ENCODE measurements around the gene APH1B.
"Not testable (repeated sequence)": the region's sequence is repeated elsewhere in the genome, so short reads cannot be mapped to it uniquely, and the experiment has no call there.

APH1B gene

DNA sequence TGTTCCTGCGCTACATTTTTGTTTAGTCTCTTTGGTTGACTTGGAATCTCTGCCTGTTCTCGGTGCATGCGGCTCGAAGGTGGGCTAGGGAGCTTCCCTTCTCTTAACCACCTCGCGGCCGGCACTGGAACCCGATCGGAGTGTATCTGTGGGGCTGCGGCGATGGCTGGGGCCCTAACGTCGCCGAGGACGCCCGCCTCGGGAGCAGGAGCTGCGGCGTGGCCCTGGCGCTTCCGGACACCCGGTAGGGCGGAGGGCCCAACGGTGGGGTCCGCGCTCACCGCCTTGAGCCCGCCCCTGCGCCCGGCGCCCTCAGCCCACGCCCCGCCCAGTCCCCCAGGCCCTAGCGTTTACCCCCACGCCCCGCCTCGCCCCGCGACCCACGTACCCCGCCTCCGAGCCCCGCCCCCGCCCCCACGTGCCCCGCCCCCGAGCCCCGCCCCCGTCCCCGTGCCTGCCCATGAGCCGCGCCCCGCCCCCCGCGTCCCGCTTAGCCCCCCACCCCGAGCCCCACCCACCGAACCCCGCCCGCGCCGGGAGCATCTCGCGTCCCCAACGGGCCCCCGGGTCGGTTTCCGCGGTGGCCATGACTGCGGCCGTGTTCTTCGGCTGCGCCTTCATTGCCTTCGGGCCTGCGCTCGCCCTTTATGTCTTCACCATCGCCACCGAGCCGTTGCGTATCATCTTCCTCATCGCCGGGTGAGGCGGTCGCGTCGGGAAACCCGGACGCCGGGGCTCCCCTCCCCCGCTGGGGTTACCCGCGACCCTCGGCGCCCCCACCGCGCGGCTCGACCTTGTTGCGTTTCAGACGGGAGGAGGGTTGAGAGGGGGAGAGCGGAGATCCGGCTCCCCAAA, at the start of gene APH1B:
TSS of gene APH1B (plus strand) at position 568 of the 855 bp plus-strand sequence. CDS start at position 587, 19 bp downstream.
- peaks cover 6% of the 10 kb centered on the region for H3K36me3 Mint-ChIP-seq (ENCODE audit: insufficient read depth)
- H3K4me3 Mint-ChIP-seq = peak within 1 kb of the TSS; percentile 82
- peak within 1 kb of the TSS; percentile 76 for H3K27ac Mint-ChIP-seq (ENCODE audit: low read depth)
- DNase-seq (ENCODE audit: low spot score in 2 of 2) (peak; percentile 42 to 49), ATAC-seq (replicated peaks; ENCODE audit: extremely low read depth, poor library complexity, severe bottlenecking) (peak; percentile 80)
- H3K4me1 Mint-ChIP-seq = peaks cover 20% of the 10 kb centered on the region
- no peaks in the 10 kb centered on the region for H3K9me3 Mint-ChIP-seq
- no peaks in the 10 kb centered on the region for H3K27me3 Mint-ChIP-seq

DNA sequence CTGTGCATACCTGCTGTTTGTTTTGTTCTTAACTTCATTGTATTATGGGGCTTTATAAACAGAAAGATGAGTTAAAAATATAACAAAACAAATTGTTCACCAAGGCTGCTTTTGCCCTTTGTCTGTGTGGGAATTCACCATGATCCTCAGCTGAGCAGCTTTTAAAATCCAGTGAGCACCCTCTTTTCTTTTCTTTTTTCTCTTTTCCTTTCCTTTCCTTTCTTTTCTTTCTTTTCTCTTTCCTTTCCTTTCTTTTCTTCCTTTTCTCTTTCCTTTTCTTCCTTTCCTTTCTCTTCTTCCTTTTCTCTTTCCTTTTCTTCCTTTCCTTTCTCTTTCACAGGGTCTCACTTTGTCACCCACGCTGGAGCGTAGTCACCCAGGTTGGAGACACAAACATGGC, 49.7 kb upstream of the APH1B start:
- Mint-ChIP-seq H3K36me3 (ENCODE audit: insufficient read depth) (peaks cover 24% of the 10 kb centered on the region), H3K4me1 (peaks cover 27% of the 10 kb centered on the region), H3K27ac (ENCODE audit: low read depth) (peak overlapping the region; percentile 47), H3K4me3 (no peak overlapping the region), H3K27me3 (no peaks in the 10 kb centered on the region), H3K9me3 (no peaks in the 10 kb centered on the region)
- no peak for DNase-seq (ENCODE audit: low spot score in 2 of 2)
- ATAC-seq (replicated peaks; ENCODE audit: extremely low read depth, poor library complexity, severe bottlenecking) = no peak

DNA sequence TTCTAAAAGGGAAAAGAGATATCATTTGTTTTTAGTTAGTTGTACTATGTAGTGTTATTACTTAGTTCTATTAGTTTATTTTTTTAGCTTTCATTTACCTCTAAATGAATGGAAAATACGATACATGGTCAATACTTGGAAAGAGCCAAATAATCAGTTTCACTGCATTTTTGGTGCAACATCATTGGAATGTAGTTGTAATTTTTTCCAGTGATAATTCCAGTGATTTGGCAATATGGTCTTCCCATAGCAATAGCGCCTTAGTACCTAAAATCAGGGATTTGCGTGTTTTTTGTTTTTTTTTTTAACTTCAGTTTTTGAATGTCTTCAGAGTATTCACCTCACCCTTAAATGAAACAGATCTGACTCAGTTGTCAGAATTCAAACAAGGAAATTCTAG, 46.2 kb upstream of the APH1B start:
- Mint-ChIP-seq H3K27ac (ENCODE audit: low read depth) (peak overlapping the region; percentile 84), H3K27me3 (no peaks in the 10 kb centered on the region), H3K4me1 (peaks cover 38% of the 10 kb centered on the region), H3K9me3 (no peaks in the 10 kb centered on the region), H3K4me3 (no peak overlapping the region), H3K36me3 (ENCODE audit: insufficient read depth) (peaks cover 12% of the 10 kb centered on the region)
- ATAC-seq (replicated peaks; ENCODE audit: extremely low read depth, poor library complexity, severe bottlenecking) (no peak), DNase-seq (ENCODE audit: low spot score in 2 of 2) (no peak)

DNA sequence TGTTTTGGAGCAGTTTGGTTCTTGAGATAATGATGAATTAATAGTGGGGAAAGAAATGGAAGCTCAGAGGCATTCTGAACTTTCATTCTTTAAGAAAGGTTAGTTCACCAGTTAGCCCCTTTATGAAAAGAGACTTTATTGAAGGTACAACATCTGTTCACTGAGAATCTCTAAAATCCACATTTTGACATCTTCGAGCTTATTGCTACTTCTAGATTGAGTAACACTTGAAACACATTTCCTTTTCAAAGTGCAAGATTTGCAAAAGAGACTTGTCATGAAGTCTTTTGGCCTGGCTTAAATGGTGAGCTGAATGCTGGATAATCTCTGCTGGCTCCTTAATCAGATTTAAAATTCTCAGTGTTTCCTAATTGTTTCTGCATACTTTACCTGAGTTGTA, 45.7 kb upstream of the APH1B start:
- peaks cover 35% of the 10 kb centered on the region for H3K4me1 Mint-ChIP-seq
- peak overlapping the region; percentile 20 for H3K4me3 Mint-ChIP-seq
- H3K27me3 Mint-ChIP-seq = no peaks in the 10 kb centered on the region
- DNase-seq (ENCODE audit: low spot score in 2 of 2) = no peak
- peak overlapping the region; percentile 84 for H3K27ac Mint-ChIP-seq (ENCODE audit: low read depth)
- no peaks in the 10 kb centered on the region for H3K9me3 Mint-ChIP-seq
- peaks cover 10% of the 10 kb centered on the region for H3K36me3 Mint-ChIP-seq (ENCODE audit: insufficient read depth)
- peak; percentile 49 for ATAC-seq (replicated peaks; ENCODE audit: extremely low read depth, poor library complexity, severe bottlenecking)

DNA sequence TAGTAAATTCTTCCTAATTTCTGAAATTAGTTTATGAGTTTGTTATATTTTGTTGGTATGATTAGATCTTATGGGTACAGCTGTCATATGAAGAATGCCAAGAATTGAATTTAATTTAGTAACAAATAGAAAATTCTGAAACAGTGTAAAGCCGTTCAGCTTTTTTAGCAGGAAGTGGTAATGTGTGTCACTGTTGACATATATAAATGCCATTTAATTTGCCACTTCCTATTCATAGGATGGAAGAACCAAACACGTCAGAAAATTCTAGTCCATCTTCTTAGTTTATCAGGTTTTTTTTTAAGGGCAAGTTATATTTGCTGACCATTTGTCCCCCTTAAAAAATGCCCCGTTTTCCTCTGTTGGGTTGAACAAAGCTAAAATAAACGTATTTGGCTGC, 45.0 kb upstream of the APH1B start:
- ATAC-seq (replicated peaks; ENCODE audit: extremely low read depth, poor library complexity, severe bottlenecking) (peak; percentile 93), DNase-seq (ENCODE audit: low spot score in 2 of 2) (no peak)
- Mint-ChIP-seq H3K27ac (ENCODE audit: low read depth) (peak overlapping the region; percentile 84), H3K27me3 (no peaks in the 10 kb centered on the region), H3K4me3 (no peak overlapping the region), H3K9me3 (no peaks in the 10 kb centered on the region), H3K4me1 (peaks cover 37% of the 10 kb centered on the region), H3K36me3 (ENCODE audit: insufficient read depth) (peaks cover 14% of the 10 kb centered on the region)

DNA sequence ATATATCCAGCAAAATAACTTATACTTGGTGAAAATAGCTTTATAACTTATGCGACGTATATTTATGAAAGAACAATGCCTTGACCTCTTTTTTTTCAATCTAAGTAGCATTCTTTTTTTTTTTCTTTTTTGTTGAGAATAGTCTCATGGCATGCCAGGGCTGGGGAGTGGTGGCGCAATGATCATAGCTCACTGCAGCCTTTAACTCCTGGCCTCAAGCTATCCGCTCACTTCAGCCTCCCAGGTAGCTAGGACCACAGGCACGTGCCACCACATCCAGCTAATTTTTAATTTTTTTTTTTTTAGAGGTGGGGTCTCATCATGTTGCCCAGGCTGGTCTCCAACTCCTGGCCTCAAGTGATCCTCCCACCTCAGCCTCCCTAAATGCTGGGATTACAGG, 44.5 kb upstream of the APH1B start:
- peak overlapping the region; percentile 84 for H3K27ac Mint-ChIP-seq (ENCODE audit: low read depth)
- no peak for ATAC-seq (replicated peaks; ENCODE audit: extremely low read depth, poor library complexity, severe bottlenecking)

DNA sequence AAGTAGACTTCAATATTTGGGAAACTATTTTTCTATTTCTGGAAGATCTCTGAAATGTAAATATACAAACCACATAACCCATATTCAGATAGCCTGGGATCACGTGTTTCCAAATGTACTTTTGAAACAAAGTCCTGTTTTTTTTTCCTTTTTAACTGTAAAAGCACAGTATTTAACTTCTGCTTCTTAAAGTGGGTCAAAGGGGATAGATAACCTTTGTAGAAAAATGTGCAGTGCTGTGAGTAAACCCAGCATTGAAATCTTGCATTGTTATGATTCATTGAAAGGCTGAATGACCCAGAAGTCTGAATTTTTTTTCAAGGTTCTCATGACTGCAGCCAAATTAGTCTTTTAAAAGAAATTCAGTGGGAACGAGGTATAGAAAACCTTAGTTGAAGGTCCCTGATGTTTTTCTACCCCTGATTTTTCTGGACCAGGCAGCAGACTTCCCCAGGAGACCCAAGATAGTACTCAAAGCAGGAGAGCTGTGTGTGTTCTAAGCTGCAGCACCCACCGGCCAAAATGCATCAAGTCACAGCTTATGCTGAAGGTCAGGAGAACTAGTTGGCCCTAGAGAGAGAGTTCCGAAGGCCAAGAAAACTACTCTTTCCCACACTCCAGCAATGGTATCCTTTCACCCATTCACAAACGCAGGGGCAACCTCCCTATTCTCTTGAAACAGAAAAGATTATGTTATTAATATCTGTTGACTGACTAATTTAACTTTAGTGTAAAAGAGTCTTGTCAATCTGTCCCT, 43.6 kb upstream of the APH1B start:
- Mint-ChIP-seq H3K4me3 (peak overlapping the region; percentile 39), H3K27ac (ENCODE audit: low read depth) (peak overlapping the region; percentile 84), H3K4me1 (peaks cover 44% of the 10 kb centered on the region), H3K9me3 (no peaks in the 10 kb centered on the region), H3K36me3 (ENCODE audit: insufficient read depth) (peaks cover 14% of the 10 kb centered on the region), H3K27me3 (no peaks in the 10 kb centered on the region)
- ATAC-seq (replicated peaks; ENCODE audit: extremely low read depth, poor library complexity, severe bottlenecking) = no peak
- no peak for DNase-seq (ENCODE audit: low spot score in 2 of 2)

More for the DNA sequence above, 44.5 kb upstream of the APH1B start:
- Mint-ChIP-seq H3K36me3 (ENCODE audit: insufficient read depth) (peaks cover 17% of the 10 kb centered on the region), H3K4me3 (no peak overlapping the region), H3K4me1 (peaks cover 37% of the 10 kb centered on the region), H3K9me3 (no peaks in the 10 kb centered on the region), H3K27me3 (no peaks in the 10 kb centered on the region)
- no peak for DNase-seq (ENCODE audit: low spot score in 2 of 2)

DNA sequence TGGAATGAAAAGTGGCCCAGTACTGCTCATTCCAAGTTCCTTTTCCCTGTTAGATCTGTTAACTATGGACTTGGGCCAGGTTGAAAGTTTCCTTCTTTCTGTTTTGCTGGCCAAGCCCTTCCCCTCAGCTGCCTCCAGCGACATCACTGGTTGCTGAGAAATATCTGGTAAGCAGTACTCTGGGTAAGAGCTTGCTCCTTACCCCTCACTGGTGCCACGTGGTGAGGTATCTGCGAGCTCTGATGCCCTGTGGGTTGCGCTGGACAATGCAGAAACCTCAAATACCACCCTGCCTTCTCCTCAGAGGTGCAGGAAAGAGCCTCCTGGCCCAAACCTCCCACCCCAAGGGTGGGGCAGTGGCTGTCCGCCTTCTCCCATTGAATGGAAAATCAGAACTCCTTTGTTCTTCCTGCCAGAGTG, 42.9 kb upstream of the APH1B start:
- H3K27me3 Mint-ChIP-seq = no peaks in the 10 kb centered on the region
- peaks cover 48% of the 10 kb centered on the region for H3K4me1 Mint-ChIP-seq
- no peaks in the 10 kb centered on the region for H3K9me3 Mint-ChIP-seq
- H3K36me3 Mint-ChIP-seq (ENCODE audit: insufficient read depth) = peaks cover 13% of the 10 kb centered on the region
- H3K4me3 Mint-ChIP-seq = peak overlapping the region; percentile 39
- H3K27ac Mint-ChIP-seq (ENCODE audit: low read depth) = peak overlapping the region; percentile 82
- ATAC-seq (replicated peaks; ENCODE audit: extremely low read depth, poor library complexity, severe bottlenecking) (no peak), DNase-seq (ENCODE audit: low spot score in 2 of 2) (no peak)

DNA sequence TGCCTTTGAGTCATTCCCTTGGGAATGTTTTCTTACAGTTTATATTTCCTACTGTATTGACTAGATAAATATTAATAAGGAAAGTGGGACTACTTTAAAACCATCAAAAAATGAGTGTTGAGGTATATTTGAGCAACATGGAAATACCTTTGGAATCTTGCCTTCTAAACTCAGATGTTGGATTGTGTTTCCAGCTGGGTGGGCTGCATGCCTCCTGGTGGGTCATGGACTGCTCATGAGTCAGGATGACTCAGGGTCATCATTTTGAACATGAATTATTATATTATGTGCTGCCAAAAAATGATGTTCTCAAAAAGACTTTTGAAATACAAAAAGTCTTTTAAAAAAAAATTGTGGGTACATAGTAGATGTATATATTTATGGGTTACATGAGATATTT, 41.1 kb upstream of the APH1B start:
- peaks cover 13% of the 10 kb centered on the region for H3K36me3 Mint-ChIP-seq (ENCODE audit: insufficient read depth)

DNA sequence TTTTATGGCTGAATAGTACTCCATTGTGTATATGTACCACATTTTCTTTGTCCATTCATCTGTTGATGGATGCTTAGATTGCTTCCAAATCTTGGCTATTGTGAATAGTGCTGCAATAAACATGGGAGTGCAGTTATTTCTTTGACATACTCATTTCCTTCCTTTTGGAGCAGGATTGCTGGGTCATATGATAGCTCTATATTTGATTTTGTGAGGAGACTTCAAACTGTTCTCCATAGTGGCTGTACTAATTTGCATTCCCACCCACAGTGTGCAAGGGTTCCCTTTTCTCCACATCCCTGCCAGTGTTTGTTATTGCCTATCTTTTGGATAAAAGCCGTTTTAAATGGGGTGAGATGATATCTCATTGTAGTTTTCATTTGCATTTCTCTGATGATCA, 40.3 kb upstream of the APH1B start:
- ATAC-seq (replicated peaks; ENCODE audit: extremely low read depth, poor library complexity, severe bottlenecking); H3K27ac Mint-ChIP-seq (ENCODE audit: low read depth); DNase-seq (ENCODE audit: low spot score in 2 of 2); H3K9me3 Mint-ChIP-seq; H3K27me3 Mint-ChIP-seq; H3K4me3 Mint-ChIP-seq: not testable (repeated sequence)
- peaks cover 57% of the 10 kb centered on the region for H3K4me1 Mint-ChIP-seq
- peaks cover 13% of the 10 kb centered on the region for H3K36me3 Mint-ChIP-seq (ENCODE audit: insufficient read depth)

More for the DNA sequence above, 41.1 kb upstream of the APH1B start:
- Mint-ChIP-seq H3K4me3 (no peak overlapping the region), H3K27me3 (no peaks in the 10 kb centered on the region), H3K27ac (ENCODE audit: low read depth) (no peak overlapping the region), H3K9me3 (no peaks in the 10 kb centered on the region), H3K4me1 (peaks cover 55% of the 10 kb centered on the region)
- ATAC-seq (replicated peaks; ENCODE audit: extremely low read depth, poor library complexity, severe bottlenecking) = no peak
- DNase-seq (ENCODE audit: low spot score in 2 of 2) = no peak

DNA sequence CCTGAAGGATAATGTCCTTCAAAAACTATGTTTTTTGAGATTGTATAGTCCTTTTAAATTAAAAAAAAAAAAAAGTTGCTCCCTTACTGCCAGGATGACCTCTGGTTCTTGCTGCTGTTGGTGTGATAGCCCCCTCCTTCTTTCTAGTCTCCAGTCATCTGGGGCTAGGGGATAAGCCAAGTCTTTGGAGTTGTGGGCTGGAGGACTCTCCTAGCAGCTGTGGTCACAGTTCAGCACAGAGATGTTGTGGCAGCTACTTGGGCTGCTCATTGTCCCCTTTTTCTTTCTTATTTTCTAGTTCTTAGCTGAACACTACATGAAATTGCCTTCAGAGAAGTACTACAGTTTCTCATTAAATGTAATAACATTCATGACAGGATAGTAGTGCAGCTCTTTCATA, 39.2 kb upstream of the APH1B start:
- no peaks in the 10 kb centered on the region for H3K27me3 Mint-ChIP-seq
- ATAC-seq (replicated peaks; ENCODE audit: extremely low read depth, poor library complexity, severe bottlenecking) (no peak), DNase-seq (ENCODE audit: low spot score in 2 of 2) (no peak)
- H3K36me3 Mint-ChIP-seq (ENCODE audit: insufficient read depth) = peaks cover 15% of the 10 kb centered on the region
- H3K9me3 Mint-ChIP-seq = no peaks in the 10 kb centered on the region
- no peak overlapping the region for H3K27ac Mint-ChIP-seq (ENCODE audit: low read depth)
- peaks cover 63% of the 10 kb centered on the region for H3K4me1 Mint-ChIP-seq
- no peak overlapping the region for H3K4me3 Mint-ChIP-seq

DNA sequence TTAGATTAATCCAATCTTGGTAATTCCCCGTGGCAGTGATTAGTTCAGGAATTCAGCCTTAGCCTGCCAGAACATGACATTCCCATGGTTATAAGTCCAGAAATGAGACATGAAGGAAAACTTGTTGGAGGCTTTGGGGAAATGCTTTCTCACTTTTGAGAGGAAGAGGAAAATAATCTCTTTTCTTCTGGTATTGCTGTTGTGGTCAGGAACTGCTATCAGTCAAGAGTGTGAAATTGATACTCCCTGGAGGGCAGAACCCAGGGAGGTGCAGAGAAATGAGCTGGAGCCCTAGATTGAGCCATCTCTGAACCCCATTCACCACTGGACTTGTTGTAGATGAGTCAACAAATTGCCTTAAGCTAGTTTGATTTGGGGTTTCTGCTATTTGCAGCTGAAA, 38.6 kb upstream of the APH1B start:
- H3K27me3 Mint-ChIP-seq = no peaks in the 10 kb centered on the region
- peaks cover 70% of the 10 kb centered on the region for H3K4me1 Mint-ChIP-seq
- H3K4me3 Mint-ChIP-seq = no peak overlapping the region
- H3K27ac Mint-ChIP-seq (ENCODE audit: low read depth) = no peak overlapping the region
- H3K36me3 Mint-ChIP-seq (ENCODE audit: insufficient read depth) = peaks cover 17% of the 10 kb centered on the region
- DNase-seq (ENCODE audit: low spot score in 2 of 2) (no peak), ATAC-seq (replicated peaks; ENCODE audit: extremely low read depth, poor library complexity, severe bottlenecking) (no peak)
- H3K9me3 Mint-ChIP-seq = no peaks in the 10 kb centered on the region

DNA sequence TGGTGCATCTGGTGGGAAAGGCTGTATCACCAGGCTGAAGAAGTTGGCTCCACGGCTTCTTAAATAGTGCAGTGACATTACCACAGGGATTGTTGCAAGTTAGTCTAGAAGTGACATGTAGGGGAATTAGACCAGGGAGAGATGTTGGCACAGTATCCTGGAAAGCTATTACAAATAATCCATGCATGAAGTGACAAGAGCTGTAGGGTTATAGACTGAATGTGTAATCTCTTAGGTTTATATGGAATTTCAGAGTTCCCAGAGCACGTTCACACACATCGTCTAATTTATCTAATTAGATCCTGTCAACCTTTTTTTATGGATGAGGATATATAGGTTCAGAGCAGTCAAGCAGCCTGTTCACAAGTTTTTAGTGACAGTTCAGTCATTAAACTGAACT, 37.3 kb upstream of the APH1B start:
- Mint-ChIP-seq H3K4me3 (no peak overlapping the region), H3K9me3 (no peaks in the 10 kb centered on the region), H3K27me3 (no peaks in the 10 kb centered on the region), H3K36me3 (ENCODE audit: insufficient read depth) (peaks cover 19% of the 10 kb centered on the region), H3K27ac (ENCODE audit: low read depth) (no peak overlapping the region), H3K4me1 (peaks cover 71% of the 10 kb centered on the region)
- no peak for ATAC-seq (replicated peaks; ENCODE audit: extremely low read depth, poor library complexity, severe bottlenecking)
- DNase-seq (ENCODE audit: low spot score in 2 of 2) = no peak

Data from central memory CD8-positive, alpha-beta T cell (primary cell).